GM21360 (cell line): ENCODE data around the gene TWNK.
"Not testable (repeated sequence)": the region's sequence is repeated elsewhere in the genome, so short reads cannot be mapped to it uniquely, and the experiment has no call there.

Source experiments
- ATAC-seq: cut with Tn5 transposase; IDR thresholded peaks from one replicate; pipeline ENCODE4 v1.9.1; 2021; ENCODE audit warnings: mild to moderate bottlenecking, moderate library complexity; ENCODE audit not compliant: unreplicated experiment

TWNK gene

GRCh38 chr10:101029520-101030295 lies 42.4 kb downstream of the TWNK start:
- ATAC-seq: no peak

DNA sequence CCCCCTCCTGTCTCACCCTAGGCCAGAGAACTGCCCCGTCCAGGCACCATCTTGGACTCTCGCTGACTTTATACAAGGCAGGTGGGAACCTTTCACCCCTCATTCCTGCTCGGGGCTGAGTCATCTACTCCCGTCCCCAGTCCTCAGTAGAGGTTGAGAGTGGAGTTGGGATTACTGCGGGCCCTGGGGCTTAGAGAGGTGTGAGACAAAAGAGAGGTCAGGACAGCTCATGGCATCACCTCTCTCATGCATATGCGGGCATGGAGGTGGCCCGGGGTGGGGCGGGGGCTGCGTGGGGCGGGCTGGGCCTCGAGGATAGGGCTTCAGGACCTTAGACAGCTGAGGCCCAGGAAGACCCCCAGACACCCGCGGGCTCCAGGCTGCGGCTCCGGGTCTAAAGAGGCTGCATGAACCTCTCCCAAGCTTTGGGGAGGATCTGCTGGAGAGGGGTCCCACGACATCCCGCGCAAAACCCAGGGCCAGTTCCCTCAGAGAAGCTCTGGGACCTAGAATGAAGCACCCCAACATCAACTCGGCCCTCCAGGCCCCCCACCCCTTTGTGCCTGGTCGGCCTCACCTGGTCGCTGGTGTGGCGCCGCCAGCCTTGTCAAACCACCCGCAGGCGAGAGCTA lies 43.3 kb downstream of the TWNK start:
- no peak for ATAC-seq

- peak; percentile 79 for ATAC-seq
These were observed 43.9 kb downstream of the TWNK start, which contains the start of the genes PDZD7 and SFXN3 for GRCh38 chr10:101031128-101031795. TSS of gene PDZD7 (minus strand) at chr10:101031129. CDS start at chr10:101030219, 910 bp downstream. TSS of gene SFXN3 (plus strand) at chr10:101031234. CDS start at chr10:101034695, 3,461 bp downstream.

GRCh38 chr10:101031796-101032636 lies 44.7 kb downstream of the TWNK start:
- no peak for ATAC-seq

DNA sequence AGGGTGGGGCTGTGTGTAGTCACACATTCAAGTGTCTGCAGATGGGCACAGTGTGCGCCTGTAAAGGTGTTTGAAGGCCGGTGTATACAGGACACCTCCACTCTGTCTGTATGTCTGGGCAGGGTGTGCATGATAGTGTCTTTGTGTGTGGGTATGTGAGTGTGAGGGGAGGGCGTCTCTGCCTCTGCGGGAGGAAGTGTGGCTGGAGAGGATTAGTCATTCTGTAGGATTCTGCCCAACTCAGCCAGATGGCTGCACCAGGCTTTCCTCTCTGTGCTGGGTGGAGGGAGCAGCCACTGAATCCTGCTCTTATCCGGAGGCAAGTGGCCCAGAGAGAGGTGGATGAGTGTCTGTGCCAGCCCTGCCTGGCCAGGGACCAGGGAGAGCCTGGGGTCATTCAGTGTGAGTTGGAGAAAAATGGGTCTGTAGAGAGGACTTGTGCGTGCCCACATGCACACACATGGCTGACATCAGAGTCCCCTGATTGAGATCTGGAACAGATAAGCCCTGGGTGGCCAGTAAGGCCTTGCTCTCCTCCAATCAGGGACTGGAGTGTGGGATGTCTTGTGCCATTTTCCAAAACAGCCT lies 45.4 kb downstream of the TWNK start:
- no peak for ATAC-seq

DNA sequence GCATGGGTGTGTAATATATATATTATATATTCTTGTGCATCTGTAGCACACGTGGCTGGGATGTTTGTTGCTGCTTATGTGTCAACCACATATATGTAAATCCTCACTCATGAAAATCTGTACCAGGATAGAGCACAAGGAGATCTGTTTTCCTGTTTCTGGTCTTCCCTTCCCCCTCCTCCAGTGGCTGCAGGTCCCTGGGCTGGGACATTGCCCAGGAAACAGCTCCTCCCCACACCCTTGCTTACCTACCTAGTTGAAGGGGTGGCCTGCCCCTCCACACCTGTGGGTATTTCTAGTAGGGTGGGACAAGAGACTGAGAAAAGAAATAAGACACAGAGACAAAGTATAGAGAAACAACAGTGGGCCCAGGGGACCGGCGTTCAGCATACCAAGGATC lies 45.9 kb downstream of the TWNK start:
- ATAC-seq: no peak

DNA sequence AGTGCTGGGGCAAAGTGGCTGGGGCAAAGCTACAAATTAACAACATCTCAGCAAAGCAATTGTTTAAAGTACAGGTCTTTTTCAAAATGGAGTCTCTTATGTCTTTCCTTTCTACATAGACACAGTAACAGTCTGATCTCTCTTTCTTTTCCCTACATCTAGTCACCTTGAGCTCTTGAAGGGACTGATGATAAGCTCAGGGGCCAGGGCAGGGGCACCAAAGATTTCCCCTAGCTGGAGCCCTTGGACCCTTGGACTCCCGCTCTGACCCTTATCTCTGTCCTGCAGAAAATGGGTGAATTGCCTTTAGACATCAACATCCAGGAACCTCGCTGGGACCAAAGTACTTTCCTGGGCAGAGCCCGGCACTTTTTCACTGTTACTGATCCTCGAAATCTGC lies 47.1 kb downstream of the TWNK start:
- ATAC-seq: not testable (repeated sequence)

DNA sequence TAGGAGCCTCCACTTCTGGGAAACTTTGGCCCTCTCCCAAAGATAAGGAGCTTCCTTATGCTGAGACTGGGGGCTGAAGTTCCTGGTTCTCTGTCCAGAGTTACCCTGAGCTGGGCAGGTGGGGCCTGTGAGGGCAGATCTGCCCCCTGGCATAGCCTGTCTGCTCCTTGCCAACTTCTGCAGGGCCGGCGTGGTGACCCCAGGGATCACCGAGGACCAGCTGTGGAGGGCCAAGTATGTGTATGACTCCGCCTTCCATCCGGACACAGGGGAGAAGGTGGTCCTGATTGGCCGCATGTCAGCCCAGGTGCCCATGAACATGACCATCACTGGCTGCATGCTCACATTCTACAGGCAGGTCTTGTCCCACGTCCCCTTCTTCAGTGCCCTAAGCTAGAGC lies 48.0 kb downstream of the TWNK start:
- no peak for ATAC-seq

- ATAC-seq: no peak
These were observed 48.8 kb downstream of the TWNK start for GRCh38 chr10:101035916-101036702.

GRCh38 chr10:101036726-101037125 lies 49.4 kb downstream of the TWNK start:
- no peak for ATAC-seq

DNA sequence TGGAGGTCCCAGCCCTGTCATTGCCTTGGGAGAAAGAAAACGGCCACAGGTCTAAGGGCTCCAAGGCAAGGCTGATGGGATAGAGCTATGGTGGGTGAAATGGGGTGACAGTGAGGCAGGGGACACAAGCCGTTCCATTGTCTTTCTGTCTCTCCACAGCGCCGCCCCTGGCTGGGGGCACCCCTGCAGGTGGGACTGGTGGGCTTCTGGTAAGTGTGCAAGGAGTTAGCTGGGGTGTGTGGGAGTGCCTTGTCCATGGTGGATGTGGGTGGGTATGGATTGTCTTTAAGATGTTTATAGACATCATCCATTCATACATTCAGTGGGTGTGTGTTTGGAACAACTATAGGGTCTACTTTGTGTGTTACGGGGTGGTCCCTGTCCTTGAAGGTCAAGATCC lies 51.1 kb downstream of the TWNK start:
- ATAC-seq: no peak

GRCh38 chr10:101040061-101040460 lies 52.7 kb downstream of the TWNK start:
- ATAC-seq: no peak

- no peak for ATAC-seq
These were observed 53.5 kb downstream of the TWNK start for GRCh38 chr10:101040851-101041250.

DNA sequence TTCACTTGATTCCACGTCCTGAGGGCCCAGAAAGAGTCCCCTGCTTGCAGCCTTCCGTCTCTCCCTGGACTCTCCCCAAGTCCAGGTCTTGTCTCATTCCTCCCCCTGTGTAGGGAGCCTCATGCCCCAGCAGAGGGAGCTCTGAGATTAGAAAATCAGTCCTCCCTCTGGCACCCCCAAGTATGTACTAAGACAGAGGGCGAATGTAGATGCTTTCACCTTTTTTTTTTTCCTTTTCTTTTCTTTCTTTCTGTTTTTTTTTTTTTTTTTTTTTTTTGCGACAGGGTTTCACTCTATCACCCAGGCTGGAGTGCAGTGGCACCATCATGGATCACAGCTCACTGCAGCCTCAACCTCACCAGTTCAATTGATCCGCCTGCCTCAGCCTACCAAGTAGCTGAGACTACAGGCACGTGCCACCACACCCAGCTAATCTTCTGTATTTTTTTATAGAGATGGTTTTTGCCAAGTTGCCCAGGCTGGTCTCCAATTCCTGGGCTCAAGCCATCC lies 54.0 kb downstream of the TWNK start:
- peak; percentile 49 for ATAC-seq

DNA sequence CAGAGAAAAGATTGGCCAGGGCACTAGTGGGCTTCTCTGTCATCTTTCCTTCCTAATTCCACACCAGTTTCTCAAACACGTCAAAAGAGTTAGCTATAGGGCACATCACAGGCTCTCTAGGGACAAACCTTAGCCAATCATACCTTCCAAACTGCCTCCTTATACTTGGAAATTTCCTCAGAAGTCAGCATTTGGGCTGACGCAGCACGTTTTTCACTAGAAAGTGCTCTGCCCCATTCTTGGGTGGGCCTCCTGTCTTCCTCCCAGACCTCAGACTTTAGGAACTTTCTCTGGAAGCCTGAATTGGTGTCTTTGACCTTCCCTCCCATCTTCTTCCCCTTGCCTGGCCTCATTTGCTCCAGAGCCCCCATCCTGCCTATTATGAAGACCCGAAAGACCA lies 54.8 kb downstream of the TWNK start:
- no peak for ATAC-seq

GRCh38 chr10:101042667-101043362 lies 55.5 kb downstream of the TWNK start:
- ATAC-seq: peak; percentile 88

DNA sequence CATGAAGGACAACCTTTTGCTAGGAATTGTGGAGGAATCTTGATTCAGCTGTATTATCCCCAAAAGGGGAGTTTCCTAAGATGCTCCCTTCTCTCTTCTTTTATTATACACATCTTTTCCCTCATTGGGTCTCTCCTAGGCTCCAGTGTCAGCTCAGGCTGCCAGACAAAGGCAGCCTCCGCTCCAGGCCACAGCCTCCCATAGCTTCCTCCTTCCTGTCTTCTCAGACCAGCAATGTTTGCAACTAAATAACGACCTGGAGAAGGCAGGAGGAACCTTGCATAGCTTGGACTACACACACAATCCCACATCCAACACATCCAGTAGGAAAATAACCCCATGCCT lies 56.0 kb downstream of the TWNK start:
- no peak for ATAC-seq
